Type B pancreatic cell (in vitro differentiated cells): ENCODE data around the gene DHRS7C. TPM values are rescaled to one million over a fixed set of nuclear protein-coding genes. Genes with fewer than 3 reads are reported as not detected.

Source experiments
- DNase-seq: peaks from one replicate; pipeline ENCODE4 v3.0.0; 2021; ENCODE audit warnings: mixed read lengths; ENCODE audit not compliant: unreplicated experiment; ENCODE audit errors: extremely low spot score
- H3K27ac Mint-ChIP-seq: 2 replicates; pipeline ENCODE4 v1.8.0; 2021; ENCODE audit warnings: mild to moderate bottlenecking, mixed read lengths
- H3K27me3 Mint-ChIP-seq: 2 replicates; pipeline ENCODE4 v1.8.0; 2021; ENCODE audit warnings: mixed read lengths
- H3K36me3 Mint-ChIP-seq: 2 replicates; pipeline ENCODE4 v1.8.0; 2021; ENCODE audit warnings: mixed read lengths
- H3K4me1 Mint-ChIP-seq: one replicate; pipeline ENCODE4 v1.8.0; 2021; ENCODE audit warnings: mixed read lengths; ENCODE audit not compliant: unreplicated experiment
- H3K4me3 Mint-ChIP-seq: 2 replicates; pipeline ENCODE4 v1.8.0; 2021; ENCODE audit warnings: mild to moderate bottlenecking, mixed read lengths
- H3K9me3 Mint-ChIP-seq: 2 replicates; pipeline ENCODE4 v1.8.0; 2021; ENCODE audit warnings: mixed read lengths
- CTCF ChIP-seq: fragments of 200-600 bp; sonication (generic); conservative IDR thresholded peaks from 2 replicates; pipeline ENCODE4 v1.5.0; 2021; ENCODE audit warnings: antibody characterized with exemption, mild to moderate bottlenecking
- total RNA-seq: library from RNA; stranded (reverse); gene quantifications from 2 replicates; pipeline ENCODE4 v1.2.1, GENCODE V29; 2021; ENCODE audit warnings: low replicate concordance

The DHRS7C gene
- total RNA-seq, 1 donor from 2014 or later, result not detected

GRCh38 chr17:9829343-9829742 is 38.0 kb upstream of the DHRS7C start:
- Mint-ChIP-seq H3K9me3 (no peaks in the 10 kb centered on the region), H3K4me1 (no peaks in the 10 kb centered on the region), H3K36me3 (no peaks in the 10 kb centered on the region), H3K27me3 (peaks cover 22% of the 10 kb centered on the region), H3K4me3 (no peak overlapping the region), H3K27ac (no peak overlapping the region)
- no peak for DNase-seq
- TF ChIP-seq CTCF, result no peak

- DNase-seq, result no peak
- Mint-ChIP-seq H3K27ac (peak overlapping the region; percentile 50), H3K4me3 (peak overlapping the region; percentile 6)
Observed at GRCh38 chr17:9828296-9829295, 37.2 kb upstream of the DHRS7C start.

GRCh38 chr17:9825641-9826150 is 34.3 kb upstream of the DHRS7C start, which contains the start of gene GLP2R:
TSS of gene GLP2R (plus strand) at chr17:9825924. CDS start at chr17:9826064, 140 bp downstream.
- DNase-seq, result no peak
- H3K27ac Mint-ChIP-seq, result no peak within 1 kb of the TSS

More at GRCh38 chr17:9828296-9829295, 37.2 kb upstream of the DHRS7C start:
- Mint-ChIP-seq H3K36me3 (no peaks in the 10 kb centered on the region), H3K27me3 (peaks cover 22% of the 10 kb centered on the region), H3K9me3 (no peaks in the 10 kb centered on the region), H3K4me1 (no peaks in the 10 kb centered on the region)
- TF ChIP-seq CTCF, result no peak

GRCh38 chr17:9824797-9825338 is 33.5 kb upstream of the DHRS7C start:
- Mint-ChIP-seq H3K27me3 (peaks cover 24% of the 10 kb centered on the region), H3K27ac (no peak overlapping the region), H3K4me1 (no peaks in the 10 kb centered on the region), H3K36me3 (no peaks in the 10 kb centered on the region), H3K4me3 (no peak overlapping the region), H3K9me3 (no peaks in the 10 kb centered on the region)
- DNase-seq, result no peak
- TF ChIP-seq CTCF, result no peak

More at GRCh38 chr17:9825641-9826150, 34.3 kb upstream of the DHRS7C start, which contains the start of gene GLP2R:
- no peak within 1 kb of the TSS for H3K4me3 Mint-ChIP-seq
- no peaks in the 10 kb centered on the region for H3K36me3 Mint-ChIP-seq
- no peak for TF ChIP-seq CTCF
- H3K4me1 Mint-ChIP-seq, result no peaks in the 10 kb centered on the region
- peaks cover 24% of the 10 kb centered on the region for H3K27me3 Mint-ChIP-seq
- H3K9me3 Mint-ChIP-seq, result no peaks in the 10 kb centered on the region

- H3K36me3 Mint-ChIP-seq, result no peaks in the 10 kb centered on the region
- no peak for DNase-seq
- no peak overlapping the region for H3K27ac Mint-ChIP-seq
- peaks cover 25% of the 10 kb centered on the region for H3K27me3 Mint-ChIP-seq
- no peak for TF ChIP-seq CTCF
- H3K4me3 Mint-ChIP-seq, result no peak overlapping the region
- H3K9me3 Mint-ChIP-seq, result no peaks in the 10 kb centered on the region
- no peaks in the 10 kb centered on the region for H3K4me1 Mint-ChIP-seq
Observed at GRCh38 chr17:9824094-9824493, 32.7 kb upstream of the DHRS7C start.
